ENCODE results near the gene ACSF2. TPM values are rescaled to one million over a fixed set of nuclear protein-coding genes. Genes with fewer than 3 reads are reported as not detected.
"Not testable (repeated sequence)": the region's sequence is repeated elsewhere in the genome, so short reads cannot be mapped to it uniquely, and the experiment has no call there.

Gene ACSF2
- total RNA-seq, 1 donor from 2014 or later: 44.3 TPM

DNA sequence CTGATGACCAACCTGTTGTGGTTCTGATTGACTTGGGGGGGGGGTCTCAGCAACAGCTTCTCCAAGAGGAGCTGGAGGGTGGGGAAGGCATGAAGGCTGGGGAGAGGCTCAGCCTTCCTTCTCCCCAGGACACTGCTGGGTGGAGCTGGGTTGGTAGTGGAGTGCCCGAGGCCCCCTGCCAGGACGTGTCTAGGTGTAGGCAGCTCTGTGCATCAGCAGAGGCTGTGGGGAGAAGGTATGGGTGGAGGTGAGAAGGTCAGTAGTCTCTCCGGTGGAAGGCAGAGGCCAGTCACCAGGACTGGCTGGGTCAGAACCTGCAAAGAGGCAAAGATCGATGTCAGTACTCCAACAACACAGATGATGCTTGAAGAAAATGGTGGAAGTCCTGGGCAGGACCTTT lies 38.7 kb downstream of the ACSF2 start:
- no peak for DNase-seq

DNA sequence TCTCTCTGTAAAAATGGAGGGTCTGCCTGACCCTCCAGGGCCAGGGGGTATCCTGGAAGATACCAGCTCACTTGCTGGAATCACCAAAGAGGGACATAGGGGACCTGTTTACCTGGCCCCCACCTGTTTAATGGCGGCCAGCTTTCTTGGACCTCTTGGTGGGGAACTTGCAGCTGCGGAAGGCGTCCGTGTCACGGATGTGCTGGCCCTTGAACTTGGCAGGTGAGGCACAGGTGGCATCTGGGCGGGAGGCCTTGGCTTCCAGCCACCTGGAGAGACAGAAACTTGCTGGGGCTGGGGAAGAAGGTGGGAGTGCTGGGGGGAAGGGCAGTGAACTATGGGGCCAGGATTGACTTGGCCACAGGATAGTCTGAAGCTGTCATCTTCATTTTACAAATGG lies 39.2 kb downstream of the ACSF2 start:
- no peak for DNase-seq

DNA sequence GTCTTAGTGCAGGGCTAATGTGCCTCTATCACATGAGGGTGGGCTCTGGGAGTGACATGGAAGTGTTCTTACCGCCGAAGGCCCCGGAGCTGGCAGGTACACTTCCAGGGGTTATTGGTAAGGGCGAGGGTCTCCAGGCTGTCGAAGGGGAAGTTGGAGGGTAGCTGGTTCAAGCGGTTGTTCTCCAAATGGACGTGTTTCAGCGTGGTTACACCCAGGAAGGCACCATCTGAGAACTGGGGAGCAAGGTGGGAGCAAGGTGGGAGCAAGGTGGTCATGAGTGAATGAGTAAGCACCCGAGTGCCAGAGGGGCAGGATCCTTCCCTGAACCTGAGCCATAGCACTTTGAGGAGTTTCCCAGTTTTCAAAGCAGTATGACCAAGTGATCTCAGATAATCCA lies 39.6 kb downstream of the ACSF2 start:
- no peak for DNase-seq

DNA sequence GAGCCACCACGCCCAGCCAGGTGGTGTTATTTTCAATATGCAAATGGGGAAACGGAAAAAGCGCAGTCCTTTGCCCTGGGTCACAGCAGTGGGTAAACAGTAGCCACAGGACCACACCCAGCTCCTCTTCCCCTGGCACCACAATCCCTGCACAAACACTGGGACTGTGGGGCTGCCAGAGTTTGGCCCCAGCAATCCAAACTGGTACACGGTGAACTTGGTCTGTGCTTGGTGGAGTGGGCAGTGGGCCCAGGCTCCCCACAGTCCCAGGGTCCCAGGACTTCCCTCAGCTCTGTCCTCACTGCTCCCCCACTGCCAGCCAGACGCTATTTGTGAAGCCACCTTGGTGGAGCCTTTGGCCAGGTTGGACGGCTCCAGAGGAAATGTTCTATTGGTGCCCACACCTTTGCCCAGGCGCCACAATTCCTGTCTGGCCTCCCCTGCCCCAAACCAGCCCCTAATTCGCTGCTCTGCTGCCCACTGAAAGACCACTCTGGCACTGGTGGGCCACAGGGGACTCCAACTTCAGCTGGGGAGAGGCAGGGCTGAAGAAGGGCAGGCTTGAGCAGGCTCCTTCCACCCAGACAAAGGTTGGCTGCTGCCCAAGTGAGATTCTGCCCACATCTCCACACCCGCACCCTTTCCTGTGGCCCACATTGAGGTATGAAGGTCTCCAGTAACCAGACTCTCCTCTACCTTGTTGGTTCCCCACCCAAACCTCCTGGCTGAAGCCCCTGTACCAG lies 40.5 kb downstream of the ACSF2 start:
- no peak for DNase-seq

DNA sequence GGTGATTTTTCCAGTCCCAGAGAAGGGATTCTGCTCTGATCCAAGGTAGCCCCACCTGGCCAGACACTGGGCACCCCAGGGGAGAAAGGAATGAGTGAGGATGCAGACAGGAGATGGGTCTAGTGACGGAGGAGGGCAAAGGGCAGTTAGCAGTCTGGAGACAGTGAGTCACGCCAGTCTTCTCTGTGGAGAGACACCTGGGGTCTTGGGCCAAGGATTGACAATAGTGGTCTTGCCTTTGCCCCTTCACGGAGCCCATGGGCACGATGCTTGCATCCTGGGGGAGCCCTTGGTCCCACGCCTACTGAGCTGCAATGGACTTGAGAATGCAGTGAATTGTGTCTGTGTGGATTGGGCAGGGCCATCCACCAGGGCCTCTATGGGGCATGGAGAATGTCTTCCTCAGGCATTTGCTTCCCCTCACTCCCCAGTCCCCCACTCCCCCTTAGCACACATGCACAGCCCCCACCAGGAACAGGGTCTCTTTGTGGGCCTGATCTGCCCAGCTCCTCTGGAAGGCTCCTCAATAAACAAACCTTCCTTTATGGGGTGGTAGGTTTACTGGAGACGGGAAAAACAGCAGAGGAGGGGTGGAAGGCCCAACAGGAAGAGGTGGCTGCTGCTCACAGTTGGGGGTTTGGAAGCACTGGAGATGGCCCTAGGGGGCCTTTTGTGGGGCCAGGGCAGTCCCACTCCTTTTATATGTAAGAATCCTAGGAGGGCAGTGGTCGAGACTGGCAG lies 41.3 kb downstream of the ACSF2 start:
- no peak for DNase-seq

DNA sequence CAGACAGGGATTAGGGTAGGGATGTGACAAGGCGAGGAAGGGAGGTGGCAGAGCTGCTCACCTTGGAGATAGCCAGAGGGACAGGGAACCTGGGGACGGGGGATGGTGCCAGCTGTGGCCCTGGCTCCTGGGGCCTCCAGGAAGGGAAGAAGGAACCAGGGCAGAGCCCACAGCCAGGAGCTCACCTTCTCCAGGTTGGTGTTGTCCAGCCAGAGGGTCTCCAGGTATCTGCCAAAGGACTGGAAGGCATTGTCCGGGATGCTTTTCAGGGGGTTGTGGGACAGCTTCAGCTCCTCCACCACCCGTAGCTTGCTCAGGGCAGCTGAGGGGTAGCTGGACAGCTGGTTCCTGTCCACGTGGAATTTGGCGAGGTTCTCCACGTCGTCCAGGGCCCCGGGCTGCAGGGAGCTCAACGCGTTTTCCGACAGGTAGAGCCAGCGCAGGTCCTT lies 41.9 kb downstream of the ACSF2 start:
- DNase-seq: no peak

DNA sequence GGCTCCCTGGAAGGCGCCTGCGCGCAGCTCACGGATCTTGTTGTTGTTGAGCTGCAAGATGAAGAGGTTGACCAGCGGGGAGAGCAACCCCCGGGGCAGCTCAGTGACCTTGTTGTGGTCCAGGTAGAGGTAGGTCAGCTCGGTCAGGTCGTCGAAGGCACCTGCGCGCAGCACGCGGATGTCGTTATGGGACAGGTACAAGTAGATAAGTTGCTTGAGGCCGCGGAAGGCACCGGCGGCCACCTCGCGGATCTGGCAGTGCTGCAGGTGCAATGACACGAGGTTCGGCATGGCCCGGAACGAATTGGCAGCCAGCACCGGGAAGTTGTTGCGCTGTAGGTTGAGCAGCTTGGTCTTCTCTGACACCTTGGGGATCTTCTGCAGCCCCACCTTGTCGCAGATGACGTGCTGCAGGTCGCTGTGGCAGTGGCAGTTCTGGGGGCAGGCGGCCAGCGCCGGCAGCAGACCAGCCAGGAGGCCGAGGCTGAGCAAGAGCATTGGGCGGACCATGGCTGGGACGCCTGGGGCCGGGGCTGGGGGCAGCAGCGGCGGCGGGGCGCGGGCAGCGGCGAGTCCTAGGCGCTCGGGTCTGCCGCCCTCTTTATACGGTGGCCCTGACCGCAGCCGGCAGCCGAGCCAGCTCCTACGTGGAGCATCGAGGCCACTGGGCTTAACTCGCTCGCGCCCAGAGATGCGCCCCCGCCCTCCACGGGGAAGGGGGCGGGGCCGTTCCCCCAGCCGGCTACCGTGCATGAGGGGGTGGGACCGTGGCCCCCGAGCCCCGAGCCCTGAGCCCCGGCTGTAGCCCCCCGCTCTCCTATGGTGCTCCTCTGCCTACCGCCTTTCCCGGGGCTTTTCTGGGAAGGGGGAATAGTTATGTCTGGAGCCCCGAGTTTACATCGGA lies 42.5 kb downstream of the ACSF2 start, which contains the start of gene CHAD:
CHAD (minus strand) TSS at position 577 of the 904 bp plus-strand sequence; CDS start at position 510, 67 bp downstream.
- no peak for DNase-seq

DNA sequence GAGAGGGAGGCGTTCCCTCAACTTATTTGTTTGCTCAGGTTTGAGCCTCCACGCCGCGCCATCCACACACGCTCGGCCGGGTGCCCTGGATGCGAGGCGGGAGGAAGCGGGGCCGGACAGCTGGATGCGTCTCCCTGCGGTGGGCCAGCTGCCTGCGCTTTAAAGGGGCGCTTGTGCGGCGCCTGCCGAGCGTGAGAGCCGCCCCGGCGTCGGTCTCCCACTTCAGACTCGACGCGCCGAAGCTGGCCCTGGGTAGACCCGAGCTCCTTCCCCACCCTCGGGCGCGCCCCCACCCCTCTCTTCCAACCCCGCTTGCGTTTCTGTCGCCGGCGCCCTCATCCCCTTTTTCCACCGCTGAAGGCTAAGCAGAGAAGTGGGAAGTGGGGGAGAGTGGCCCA lies 43.2 kb downstream of the ACSF2 start:
- DNase-seq: peak; percentile 50

DNA sequence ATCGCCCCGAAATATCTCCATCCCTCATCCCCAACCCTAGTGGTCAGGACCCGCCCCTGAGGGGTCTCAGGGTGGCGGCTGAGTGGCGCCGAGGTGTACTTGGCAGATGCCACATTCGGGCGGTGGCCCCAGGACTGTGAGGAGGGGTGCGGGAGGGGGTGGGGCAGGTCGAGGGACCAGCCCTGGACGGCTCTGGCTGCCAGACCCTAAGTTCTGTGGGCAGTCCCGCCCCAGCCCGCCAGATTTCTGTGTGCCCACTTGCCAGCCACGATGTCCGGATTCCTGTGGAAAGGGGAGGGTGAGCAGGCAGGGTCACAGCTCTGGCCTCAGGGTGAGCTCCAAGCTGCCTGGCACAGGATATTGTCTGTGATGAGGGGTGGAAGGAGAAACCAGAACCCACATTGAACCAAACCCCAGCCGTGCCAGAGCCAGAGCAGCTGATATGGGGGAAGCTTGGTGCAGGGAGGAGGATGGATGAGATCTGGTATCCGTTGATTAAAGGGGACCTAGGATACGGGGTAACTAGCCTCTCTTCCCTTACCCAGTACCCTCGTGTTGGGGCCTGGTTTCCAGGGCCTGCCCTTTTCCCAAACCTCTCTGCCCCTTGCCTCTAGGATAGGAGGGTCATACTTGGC lies 43.8 kb downstream of the ACSF2 start:
- no peak for DNase-seq

DNA sequence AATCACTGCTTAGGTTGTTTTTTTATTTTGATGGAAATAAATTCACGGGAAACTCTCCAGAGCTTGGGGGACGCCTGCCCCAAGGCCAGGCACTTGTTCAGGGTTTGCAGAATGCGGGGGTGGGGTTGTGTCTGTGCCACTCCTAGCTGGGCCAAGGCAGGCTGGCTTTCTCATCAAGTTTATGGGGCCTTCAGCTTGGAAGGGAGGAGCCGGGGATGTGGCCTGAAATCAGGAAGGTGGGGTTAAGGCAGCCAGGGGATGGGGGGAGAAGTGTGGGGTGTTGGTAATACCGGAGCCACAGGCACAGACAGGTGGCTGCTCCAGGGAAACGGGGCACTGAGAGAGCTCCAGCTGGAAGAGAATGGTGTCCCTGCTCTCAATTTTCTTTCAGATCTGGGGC lies 44.4 kb downstream of the ACSF2 start:
- no peak for DNase-seq

DNA sequence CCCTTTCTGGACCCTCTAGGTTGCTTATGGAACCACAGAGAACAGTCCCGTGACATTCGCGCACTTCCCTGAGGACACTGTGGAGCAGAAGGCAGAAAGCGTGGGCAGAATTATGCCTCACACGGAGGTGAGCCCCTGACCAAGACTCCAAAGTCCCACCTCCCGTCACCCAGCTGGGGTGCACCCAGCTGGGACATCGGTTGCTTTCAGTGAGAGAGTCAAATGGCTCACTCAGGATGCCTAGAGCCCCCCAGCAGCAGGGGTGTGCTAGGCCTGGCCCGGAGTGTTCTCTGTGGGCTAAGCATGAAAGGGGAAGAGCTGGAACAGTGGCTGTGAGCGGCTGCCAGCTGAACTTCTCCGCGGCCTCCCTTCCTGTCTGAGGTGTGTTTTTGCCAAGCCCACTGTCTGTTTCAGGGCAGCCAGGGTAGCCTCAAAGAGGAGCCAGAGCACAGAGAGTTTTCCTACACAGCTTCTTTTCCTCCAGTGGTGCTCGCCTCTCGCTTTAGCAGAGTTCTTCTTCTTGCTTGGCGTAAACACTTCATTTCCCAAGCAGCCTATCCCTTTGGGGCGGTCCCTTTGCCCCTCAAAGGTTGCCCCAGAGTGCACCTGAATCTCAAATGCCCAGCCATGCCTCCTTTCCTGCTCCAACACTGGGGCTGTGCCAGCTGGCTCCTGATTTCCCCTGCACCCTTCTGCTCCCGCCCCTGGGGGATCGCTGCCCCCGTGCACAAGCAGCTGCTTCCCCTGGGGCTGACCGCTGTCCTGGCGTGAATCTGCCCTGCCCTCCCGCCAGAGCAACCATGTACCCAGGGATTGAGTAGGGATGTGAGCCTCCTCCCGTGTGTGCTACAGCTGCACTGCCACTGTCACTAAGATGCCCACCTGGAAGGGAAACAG lies 45.2 kb downstream of the ACSF2 start:
- peak; percentile 35 for DNase-seq

DNA sequence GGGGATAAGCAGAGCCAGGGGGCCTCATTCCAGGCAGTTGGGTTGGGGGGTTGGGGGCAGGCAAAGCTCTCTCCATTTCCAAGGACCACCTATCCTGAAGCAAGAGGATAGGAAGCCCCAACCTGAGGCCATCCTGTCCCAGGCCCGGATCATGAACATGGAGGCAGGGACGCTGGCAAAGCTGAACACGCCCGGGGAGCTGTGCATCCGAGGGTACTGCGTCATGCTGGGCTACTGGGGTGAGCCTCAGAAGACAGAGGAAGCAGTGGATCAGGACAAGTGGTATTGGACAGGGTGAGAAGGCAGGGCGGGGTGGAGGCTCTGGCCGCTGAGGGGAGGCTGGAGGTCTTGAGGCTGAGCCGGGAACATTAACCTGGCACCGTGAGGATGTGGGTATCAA lies 46.3 kb downstream of the ACSF2 start:
- no peak for DNase-seq

DNA sequence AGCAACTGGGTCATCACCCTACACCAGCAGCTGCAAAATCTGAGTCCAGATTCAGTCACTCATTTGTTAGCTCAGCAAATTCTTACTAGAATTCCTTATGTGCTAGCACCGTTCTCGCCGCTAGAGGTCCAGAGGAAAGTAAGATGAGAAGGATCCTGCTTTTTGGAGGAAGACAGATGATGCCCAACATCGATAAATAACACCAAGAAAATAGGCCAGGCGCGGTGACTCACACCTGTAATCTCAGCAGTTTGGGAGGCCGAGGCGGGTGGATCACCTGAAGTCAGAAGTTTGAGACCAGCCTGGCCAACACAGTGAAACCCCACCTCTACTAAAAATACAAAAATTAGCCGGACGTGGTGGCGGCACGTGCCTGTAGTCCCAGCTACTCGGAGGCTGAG lies 46.7 kb downstream of the ACSF2 start:
- DNase-seq: peak; percentile 62

DNA sequence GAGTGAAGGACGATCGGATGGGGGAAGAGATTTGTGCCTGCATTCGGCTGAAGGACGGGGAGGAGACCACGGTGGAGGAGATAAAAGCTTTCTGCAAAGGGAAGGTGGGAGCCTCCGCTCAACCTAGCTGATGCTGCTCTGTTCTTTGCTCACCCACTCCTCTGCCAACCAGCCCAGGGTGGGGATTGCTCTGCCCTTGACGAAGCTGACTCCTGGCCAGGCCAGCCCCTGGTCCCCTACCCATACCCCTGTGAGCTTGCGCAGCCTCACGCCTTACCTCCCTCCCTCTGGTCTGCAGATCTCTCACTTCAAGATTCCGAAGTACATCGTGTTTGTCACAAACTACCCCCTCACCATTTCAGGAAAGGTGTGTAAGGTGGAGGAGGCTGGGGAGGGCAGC lies 47.9 kb downstream of the ACSF2 start:
- DNase-seq: no peak

DNA sequence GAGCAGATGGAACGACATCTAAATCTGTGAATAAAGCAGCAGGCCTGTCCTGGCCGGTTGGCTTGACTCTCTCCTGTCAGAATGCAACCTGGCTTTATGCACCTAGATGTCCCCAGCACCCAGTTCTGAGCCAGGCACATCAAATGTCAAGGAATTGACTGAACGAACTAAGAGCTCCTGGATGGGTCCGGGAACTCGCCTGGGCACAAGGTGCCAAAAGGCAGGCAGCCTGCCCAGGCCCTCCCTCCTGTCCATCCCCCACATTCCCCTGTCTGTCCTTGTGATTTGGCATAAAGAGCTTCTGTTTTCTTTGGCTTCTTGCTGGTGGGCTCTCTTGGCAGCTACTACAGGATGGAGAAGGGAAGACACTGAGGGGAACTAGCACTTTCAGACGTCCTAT lies 48.5 kb downstream of the ACSF2 start:
- no peak for DNase-seq

DNA sequence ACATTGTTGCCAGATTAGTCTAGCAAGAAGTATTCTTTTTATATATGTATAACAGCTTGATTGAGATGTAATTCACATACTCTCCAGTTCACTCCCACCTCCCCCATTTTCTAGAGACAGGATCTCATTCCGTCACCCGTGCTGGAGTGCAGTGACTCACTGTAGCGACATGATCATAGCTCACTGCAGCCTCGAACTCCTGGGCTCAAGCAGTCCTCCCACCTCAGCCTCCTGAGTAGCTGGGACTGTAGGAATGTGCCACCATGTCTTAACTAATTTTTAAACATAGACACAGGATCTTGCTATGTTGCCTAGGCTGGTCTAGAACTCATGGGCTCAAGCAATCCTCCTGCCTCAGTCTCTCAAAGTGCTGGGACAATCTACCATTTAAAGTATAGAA lies 49.3 kb downstream of the ACSF2 start:
- DNase-seq: no peak

DNA sequence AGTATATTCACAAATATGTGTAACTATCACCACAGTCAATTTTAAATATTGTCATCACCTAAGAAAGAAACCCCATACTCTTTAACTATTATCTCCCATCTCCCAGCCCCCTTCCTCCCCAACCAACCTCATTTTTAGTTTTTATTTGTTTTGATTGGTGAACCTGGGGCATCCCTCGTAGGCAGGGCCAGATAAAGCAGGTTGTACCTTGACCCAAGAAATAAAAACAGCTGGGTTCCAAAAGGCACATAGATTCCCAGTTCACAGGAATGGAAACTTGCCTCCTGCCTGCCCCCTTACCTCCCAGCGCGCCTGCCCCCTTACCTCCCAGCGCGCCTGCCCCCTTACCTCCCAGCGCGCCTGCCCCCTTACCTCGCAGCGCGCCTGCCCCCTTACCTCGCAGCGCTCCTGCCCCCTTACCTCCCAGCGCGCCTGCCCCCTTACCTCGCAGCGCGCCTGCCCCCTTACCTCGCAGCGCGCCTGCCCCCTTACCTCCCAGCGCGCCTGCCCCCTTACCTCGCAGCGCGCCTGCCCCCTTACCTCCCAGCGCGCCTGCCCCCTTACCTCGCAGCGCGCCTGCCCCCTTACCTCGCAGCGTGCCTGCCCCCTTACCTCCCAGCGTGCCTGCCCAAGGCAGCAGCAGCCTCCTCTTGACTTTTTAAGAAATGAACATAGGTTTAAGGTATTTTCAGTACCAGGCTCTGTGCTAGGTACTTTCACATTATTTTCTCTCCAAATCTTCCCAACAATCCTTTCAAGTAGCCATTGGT lies 49.9 kb downstream of the ACSF2 start:
- not testable (repeated sequence) for DNase-seq

DNA sequence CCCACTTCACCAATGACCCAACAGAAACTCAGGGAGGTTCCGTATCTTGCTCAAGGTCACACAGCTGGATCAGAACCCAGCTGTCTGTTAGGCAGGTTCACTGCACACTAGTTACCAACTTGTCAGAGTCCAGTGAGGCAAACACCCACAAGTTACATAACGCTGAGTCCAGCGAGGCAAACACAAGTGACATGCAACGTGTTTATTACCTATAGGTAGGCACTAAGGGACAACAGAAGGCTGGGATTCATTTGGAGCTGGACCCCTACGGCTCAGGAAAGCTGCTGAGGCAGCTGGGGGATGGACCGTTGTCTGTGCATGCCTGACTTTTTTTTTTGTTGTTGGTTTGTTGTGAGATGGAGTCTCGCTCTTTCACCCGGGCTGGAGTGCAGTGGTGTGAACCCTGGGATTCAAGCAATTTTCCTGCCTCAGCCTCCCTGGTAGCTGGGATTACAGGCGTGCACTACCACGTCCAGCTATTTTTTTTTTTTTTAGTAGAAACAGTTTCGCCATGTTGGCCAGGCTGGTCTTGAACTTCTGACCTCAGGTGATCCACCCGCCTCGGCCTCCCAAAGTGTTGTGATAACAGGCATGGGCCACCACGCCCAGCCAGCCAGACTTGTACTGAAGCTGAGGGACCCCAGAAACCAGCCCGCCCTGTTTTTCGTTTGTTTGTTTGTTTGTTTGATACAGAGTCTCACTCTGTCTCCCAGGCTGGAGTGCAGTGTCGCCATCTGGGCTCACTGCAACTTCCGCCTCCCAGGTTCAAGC lies 50.7 kb downstream of the ACSF2 start:
- no peak for DNase-seq

DNA sequence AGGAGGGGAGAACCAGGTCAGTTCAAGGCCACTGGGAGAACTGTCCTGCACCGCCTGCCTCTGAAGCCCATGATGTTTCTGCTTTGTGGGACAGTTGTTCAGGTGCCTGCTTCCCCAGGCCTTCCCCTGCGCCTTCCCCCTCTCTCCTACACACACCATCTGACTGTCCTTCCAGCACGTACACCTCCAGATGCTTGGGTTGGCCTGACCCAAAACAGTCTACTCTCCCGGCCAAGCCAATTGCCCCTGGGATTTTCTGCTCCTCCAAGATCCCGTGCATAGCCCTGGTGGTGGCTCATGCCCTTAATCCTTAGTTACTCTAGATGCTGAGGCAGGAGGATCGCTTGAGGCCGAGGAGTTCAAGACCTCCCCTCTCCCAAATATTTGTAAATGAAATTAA lies 52.0 kb downstream of the ACSF2 start:
- no peak for DNase-seq

Data from tongue (tissue), 2 donors.